SU-DHL-6 (cell line): Measurements from ENCODE around the gene GULP1.

Experiments
- EZH2phosphoT487 ChIP-seq: fragments of 200-600 bp; sonication (generic), shearing (Covaris generic); conservative IDR thresholded peaks from 2 replicates; pipeline ENCODE4 v1.6.1; 2018; ENCODE audit warnings: mild to moderate bottlenecking, antibody characterized with exemption, low read length, moderate library complexity, mixed read lengths
- TF ChIP-seq, protein P1 (sequence below): fragments of 200-600 bp; sonication (generic); IDR thresholded peaks from one replicate; pipeline ENCODE4 v1.5.1; 2017; ENCODE audit warnings: antibody characterized with exemption, mild to moderate bottlenecking, low read length, moderate library complexity; ENCODE audit not compliant: insufficient read depth, poor library complexity, severe bottlenecking

DNA sequence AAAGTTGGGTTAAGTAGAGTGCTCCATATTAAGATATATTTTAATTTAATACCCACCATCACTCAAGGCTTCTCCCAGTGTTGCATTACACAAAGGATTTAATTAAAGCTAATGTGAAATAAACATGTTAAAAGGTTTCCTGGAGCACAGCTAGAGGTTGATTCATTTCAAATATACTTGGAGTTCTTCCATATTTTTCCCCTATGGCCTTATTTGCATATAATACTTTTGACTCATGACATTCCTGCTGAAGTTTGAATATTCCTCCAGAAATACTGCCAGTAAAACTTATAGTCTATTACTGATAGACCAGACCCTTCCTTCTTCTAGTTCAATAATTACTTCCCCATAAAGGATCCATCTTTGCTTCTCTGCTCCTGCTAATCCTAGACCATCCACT is 227.5 kb downstream of the GULP1 start:
- TF ChIP-seq, protein P1, sequence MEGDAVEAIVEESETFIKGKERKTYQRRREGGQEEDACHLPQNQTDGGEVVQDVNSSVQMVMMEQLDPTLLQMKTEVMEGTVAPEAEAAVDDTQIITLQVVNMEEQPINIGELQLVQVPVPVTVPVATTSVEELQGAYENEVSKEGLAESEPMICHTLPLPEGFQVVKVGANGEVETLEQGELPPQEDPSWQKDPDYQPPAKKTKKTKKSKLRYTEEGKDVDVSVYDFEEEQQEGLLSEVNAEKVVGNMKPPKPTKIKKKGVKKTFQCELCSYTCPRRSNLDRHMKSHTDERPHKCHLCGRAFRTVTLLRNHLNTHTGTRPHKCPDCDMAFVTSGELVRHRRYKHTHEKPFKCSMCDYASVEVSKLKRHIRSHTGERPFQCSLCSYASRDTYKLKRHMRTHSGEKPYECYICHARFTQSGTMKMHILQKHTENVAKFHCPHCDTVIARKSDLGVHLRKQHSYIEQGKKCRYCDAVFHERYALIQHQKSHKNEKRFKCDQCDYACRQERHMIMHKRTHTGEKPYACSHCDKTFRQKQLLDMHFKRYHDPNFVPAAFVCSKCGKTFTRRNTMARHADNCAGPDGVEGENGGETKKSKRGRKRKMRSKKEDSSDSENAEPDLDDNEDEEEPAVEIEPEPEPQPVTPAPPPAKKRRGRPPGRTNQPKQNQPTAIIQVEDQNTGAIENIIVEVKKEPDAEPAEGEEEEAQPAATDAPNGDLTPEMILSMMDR = no peak
- TF ChIP-seq EZH2phosphoT487 = no peak
